Neural cell (in vitro differentiated cells): ENCODE data around the gene HCST.

Experiments
- CTCF ChIP-seq: fragments of 450-650 bp; IDR thresholded peaks from 2 replicates; pipeline ENCODE4 v1.5.1; 2014; ENCODE audit warnings: antibody characterized with exemption, mild to moderate bottlenecking, moderate library complexity; ENCODE audit not compliant: poor library complexity, severe bottlenecking
- MXI1 ChIP-seq: fragments of 450-650 bp; conservative IDR thresholded peaks from 2 replicates; pipeline ENCODE4 v1.6.1; 2014; ENCODE audit warnings: antibody characterized with exemption, mild to moderate bottlenecking; ENCODE audit not compliant: poor library complexity, severe bottlenecking
- SMC3 ChIP-seq: fragments of 450-650 bp; conservative IDR thresholded peaks from 2 replicates; pipeline ENCODE4 v1.6.1; 2014; ENCODE audit warnings: antibody characterized with exemption, mild to moderate bottlenecking, moderate library complexity; ENCODE audit not compliant: poor library complexity

- TF ChIP-seq MXI1 (no peak), CTCF (peak; percentile 37), SMC3 (peak; percentile 37)
These were observed 33.8 kb downstream of the HCST start, which contains the start of gene LRFN3 for GRCh38 chr19:35935911-35936737.
